Neural cell (in vitro differentiated cells): ENCODE results near the gene CMTM6.
"Not testable (repeated sequence)": the region's sequence is repeated elsewhere in the genome, so short reads cannot be mapped to it uniquely, and the experiment has no call there.

Experiments used
- CTCF ChIP-seq: fragments of 450-650 bp; IDR thresholded peaks from 2 replicates; pipeline ENCODE4 v1.5.1; 2014; ENCODE audit warnings: antibody characterized with exemption, mild to moderate bottlenecking, moderate library complexity; ENCODE audit not compliant: poor library complexity, severe bottlenecking
- EP300 ChIP-seq: fragments of 450-650 bp; conservative IDR thresholded peaks from 2 replicates; pipeline ENCODE4 v1.6.1; 2014; ENCODE audit warnings: antibody characterized with exemption, mild to moderate bottlenecking, moderate library complexity; ENCODE audit not compliant: poor library complexity, severe bottlenecking
- EZH2 ChIP-seq: fragments of 200-600, 300-800 bp; shearing (Covaris generic), sonication (generic); IDR thresholded peaks from 2 replicates; pipeline ENCODE4 v1.6.1; 2014; ENCODE audit warnings: antibody characterized with exemption, low read length, borderline replicate concordance, mild to moderate bottlenecking; ENCODE audit not compliant: insufficient read depth, poor library complexity, severe bottlenecking
- REST ChIP-seq: IDR thresholded peaks from 2 replicates; pipeline ENCODE4 v1.6.1; 2012; ENCODE audit warnings: borderline replicate concordance

DNA sequence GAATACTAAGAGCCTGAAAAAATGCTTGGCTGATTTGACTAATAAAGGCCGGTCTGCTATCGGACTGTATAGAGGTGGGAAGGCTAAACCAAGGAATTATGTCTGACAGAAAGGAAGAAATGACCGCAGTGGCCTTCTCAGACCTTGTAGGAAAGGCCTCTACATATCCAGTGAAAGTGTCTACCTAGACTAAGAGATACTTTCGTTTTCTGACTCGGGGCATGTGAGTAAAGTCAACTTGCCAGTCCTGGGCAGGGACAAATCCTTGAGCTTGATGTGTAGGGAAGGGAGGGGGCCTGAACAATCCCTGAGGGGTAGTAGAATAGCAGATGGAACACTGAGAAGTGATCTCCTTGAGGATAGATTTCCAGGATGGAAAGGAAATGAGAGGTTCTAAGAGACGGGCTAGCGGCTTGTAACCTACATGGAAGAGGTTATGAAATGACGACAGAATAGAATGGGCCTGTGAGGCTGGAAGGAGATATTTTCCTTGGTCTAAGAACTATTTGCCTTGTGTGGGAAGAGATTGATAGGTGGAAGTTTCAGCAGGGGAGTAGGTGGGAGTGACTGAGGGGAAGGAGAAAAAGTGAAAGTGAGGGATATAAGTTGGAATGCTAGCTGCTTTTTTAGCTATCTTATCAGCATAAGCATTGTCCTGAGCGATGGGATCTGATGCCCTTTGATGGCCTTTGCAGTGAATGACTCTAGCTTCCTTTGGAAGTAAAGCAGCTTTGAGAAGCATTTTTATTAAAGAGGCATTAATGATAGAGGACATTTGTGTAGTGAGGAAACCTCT is 40.3 kb downstream of the CMTM6 start:
- TF ChIP-seq EZH2, CTCF, REST, EP300: not testable (repeated sequence)
